Measurements from ENCODE around the gene GRAMD2A.

The GRAMD2A gene

DNA sequence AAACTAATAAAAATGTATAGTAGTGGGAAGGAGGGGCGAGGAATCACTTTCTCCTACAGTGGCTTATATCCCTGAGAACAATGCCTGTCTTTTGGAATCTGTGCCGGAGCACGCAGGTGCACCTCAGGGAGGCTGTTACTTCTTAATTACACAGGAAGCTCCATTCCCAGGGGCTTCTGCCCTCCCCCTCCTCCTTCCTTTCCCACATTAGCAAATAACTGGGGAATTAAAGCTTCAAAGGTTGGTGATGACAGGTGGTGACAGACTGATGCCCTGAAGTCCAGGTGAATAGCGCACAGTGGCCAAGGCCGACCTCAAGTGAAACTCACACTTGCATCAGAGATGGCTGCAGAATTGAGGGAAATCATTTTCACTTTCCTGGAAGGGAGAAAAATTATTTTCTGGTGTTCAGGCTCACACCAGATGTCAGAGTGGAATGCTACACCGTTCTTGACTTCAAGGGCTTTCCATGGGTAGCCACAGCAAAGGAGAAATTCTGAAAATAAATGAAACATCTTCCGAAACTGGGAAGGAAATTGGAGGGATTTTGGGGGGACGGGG lies 3.7 kb downstream of the GRAMD2A start:
- no peaks in the 10 kb centered on the region for H4K20me1 ChIP-seq (ENCODE audit: low read depth, low read length)
- H3K4me3 ChIP-seq (ENCODE audit: insufficient read depth, low read length, poor library complexity, severe bottlenecking): no peak overlapping the region
- no peaks in the 10 kb centered on the region for H3K79me2 ChIP-seq (ENCODE audit: insufficient read depth, low read length)
- H3K36me3 ChIP-seq (ENCODE audit: low read length): no peaks in the 10 kb centered on the region; the same call in 1 of the 2 replicates
- H2AFZ ChIP-seq (ENCODE audit: low read depth, low read length, severe bottlenecking): no peak overlapping the region
- H3K4me2 ChIP-seq (ENCODE audit: low read depth, low read length, poor library complexity, severe bottlenecking): no peak overlapping the region
- no peaks in the 10 kb centered on the region for H3K27me3 ChIP-seq (ENCODE audit: low read length)
- 0 out of 2 replicates have a peak, but pooled peaks cover 7% of the 10 kb centered on the region for H3F3A ChIP-seq (ENCODE audit: insufficient read depth)
- H3K27ac ChIP-seq (ENCODE audit: low read depth, low read length): no peak overlapping the region
- TF ChIP-seq EZH2phosphoT487 (conservative IDR thresholded peaks at IDR 0.05; ENCODE audit: low read length) (no peak), CTCF (IDR thresholded peaks at IDR 0.05; ENCODE audit: insufficient read depth, low read length, poor library complexity, severe bottlenecking) (no peak)
- no peaks in the 10 kb centered on the region for H3K9me3 ChIP-seq (ENCODE audit: insufficient read depth, low read length)
- no peak overlapping the region for H3K9ac ChIP-seq (ENCODE audit: low read length)
- no peaks in the 10 kb centered on the region for H3K9me2 ChIP-seq (replicated peaks; ENCODE audit: insufficient read depth, low read length)

GRCh38 chr15:72192416-72192815 lies 5.2 kb downstream of the GRAMD2A start:
- H4K20me1 ChIP-seq (ENCODE audit: low read depth, low read length): no peaks in the 10 kb centered on the region
- no peak overlapping the region for H3K9ac ChIP-seq (ENCODE audit: low read length)
- H3K27me3 ChIP-seq (ENCODE audit: low read length): no peaks in the 10 kb centered on the region
- no peaks in the 10 kb centered on the region for H3K9me3 ChIP-seq (ENCODE audit: insufficient read depth, low read length)
- TF ChIP-seq EZH2phosphoT487 (conservative IDR thresholded peaks at IDR 0.05; ENCODE audit: low read length) (no peak), CTCF (IDR thresholded peaks at IDR 0.05; ENCODE audit: insufficient read depth, low read length, poor library complexity, severe bottlenecking) (no peak)
- H3K27ac ChIP-seq (ENCODE audit: low read depth, low read length): no peak overlapping the region
- no peaks in the 10 kb centered on the region for H3K36me3 ChIP-seq (ENCODE audit: low read length)
- H3K79me2 ChIP-seq (ENCODE audit: insufficient read depth, low read length): no peaks in the 10 kb centered on the region
- no peak overlapping the region for H3K4me3 ChIP-seq (ENCODE audit: insufficient read depth, low read length, poor library complexity, severe bottlenecking)
- H3F3A ChIP-seq (ENCODE audit: insufficient read depth): 0 out of 2 replicates have a peak, but pooled peaks cover 7% of the 10 kb centered on the region
- H3K9me2 ChIP-seq (replicated peaks; ENCODE audit: insufficient read depth, low read length): no peaks in the 10 kb centered on the region
- H3K4me2 ChIP-seq (ENCODE audit: low read depth, low read length, poor library complexity, severe bottlenecking): no peak overlapping the region
- H2AFZ ChIP-seq (ENCODE audit: low read depth, low read length, severe bottlenecking): no peak overlapping the region

- Histone ChIP-seq H3K27ac (ENCODE audit: low read depth, low read length) (no peak overlapping the region), H3K9me3 (ENCODE audit: insufficient read depth, low read length) (no peaks in the 10 kb centered on the region), H2AFZ (ENCODE audit: low read depth, low read length, severe bottlenecking) (no peak overlapping the region), H3K9ac (ENCODE audit: low read length) (no peak overlapping the region), H3K79me2 (ENCODE audit: insufficient read depth, low read length) (no peaks in the 10 kb centered on the region), H3F3A (ENCODE audit: insufficient read depth) (0 out of 2 replicates have a peak, but pooled peaks cover 3% of the 10 kb centered on the region), H3K4me3 (ENCODE audit: insufficient read depth, low read length, poor library complexity, severe bottlenecking) (no peak overlapping the region), H4K20me1 (ENCODE audit: low read depth, low read length) (no peaks in the 10 kb centered on the region), H3K36me3 (ENCODE audit: low read length) (no peaks in the 10 kb centered on the region), H3K27me3 (ENCODE audit: low read length) (no peaks in the 10 kb centered on the region), H3K9me2 (replicated peaks; ENCODE audit: insufficient read depth, low read length) (no peaks in the 10 kb centered on the region), H3K4me2 (ENCODE audit: low read depth, low read length, poor library complexity, severe bottlenecking) (no peak overlapping the region)
- TF ChIP-seq EZH2phosphoT487 (conservative IDR thresholded peaks at IDR 0.05; ENCODE audit: low read length) (no peak), CTCF (IDR thresholded peaks at IDR 0.05; ENCODE audit: insufficient read depth, low read length, poor library complexity, severe bottlenecking) (no peak)
These were observed 8.2 kb downstream of the GRAMD2A start for GRCh38 chr15:72189250-72189902.

Measured in SU-DHL-6 (cell line).